ENCODE data around the gene GBF1.

GBF1 gene

GRCh38 chr10:102287991-102288390 is 42.7 kb downstream of the GBF1 start:
- H3K4me3 ChIP-seq (ENCODE audit: low read depth, low read length), result no peak overlapping the region
- TF ChIP-seq CTCF (IDR thresholded peaks at IDR 0.05; ENCODE audit: insufficient read depth, low read depth, low read length, missing control alignments), result no peak
- DNase-seq (ENCODE audit: low read depth), result no peak

- no peak overlapping the region for H3K4me3 ChIP-seq (ENCODE audit: low read depth, low read length)
- no peak for DNase-seq (ENCODE audit: low read depth)
- no peak for TF ChIP-seq CTCF (IDR thresholded peaks at IDR 0.05; ENCODE audit: insufficient read depth, low read depth, low read length, missing control alignments)
These were observed 44.0 kb downstream of the GBF1 start for GRCh38 chr10:102289356-102289755.

- H3K4me3 ChIP-seq (ENCODE audit: low read depth, low read length), result no peak overlapping the region
- TF ChIP-seq CTCF (IDR thresholded peaks at IDR 0.05; ENCODE audit: insufficient read depth, low read depth, low read length, missing control alignments), result no peak
- DNase-seq (ENCODE audit: low read depth), result no peak
These were observed 44.5 kb downstream of the GBF1 start for GRCh38 chr10:102289840-102290239.

- no peak for TF ChIP-seq CTCF (IDR thresholded peaks at IDR 0.05; ENCODE audit: insufficient read depth, low read depth, low read length, missing control alignments)
- no peak overlapping the region for H3K4me3 ChIP-seq (ENCODE audit: low read depth, low read length)
- DNase-seq (ENCODE audit: low read depth), result no peak
These were observed 46.0 kb downstream of the GBF1 start for GRCh38 chr10:102291221-102291905.

- TF ChIP-seq CTCF (IDR thresholded peaks at IDR 0.05; ENCODE audit: insufficient read depth, low read depth, low read length, missing control alignments), result no peak
- DNase-seq (ENCODE audit: low read depth), result no peak
- no peak overlapping the region for H3K4me3 ChIP-seq (ENCODE audit: low read depth, low read length)
These were observed 51.8 kb downstream of the GBF1 start for GRCh38 chr10:102297101-102297500.

GRCh38 chr10:102298899-102299298 is 53.6 kb downstream of the GBF1 start:
- DNase-seq (ENCODE audit: low read depth), result no peak
- no peak overlapping the region for H3K4me3 ChIP-seq (ENCODE audit: low read depth, low read length)
- no peak for TF ChIP-seq CTCF (IDR thresholded peaks at IDR 0.05; ENCODE audit: insufficient read depth, low read depth, low read length, missing control alignments)

GRCh38 chr10:102299873-102300272 is 54.5 kb downstream of the GBF1 start:
- no peak overlapping the region for H3K4me3 ChIP-seq (ENCODE audit: low read depth, low read length)
- TF ChIP-seq CTCF (IDR thresholded peaks at IDR 0.05; ENCODE audit: insufficient read depth, low read depth, low read length, missing control alignments), result no peak
- no peak for DNase-seq (ENCODE audit: low read depth)
